ENCODE data around the gene TLX3. TPM values are rescaled to one million over a fixed set of nuclear protein-coding genes. Genes with fewer than 3 reads are reported as not detected.
"Not testable (repeated sequence)": the region's sequence is repeated elsewhere in the genome, so short reads cannot be mapped to it uniquely, and the experiment has no call there.

Gene TLX3
- total RNA-seq, 1 experiment from 2014 or later: not detected

DNA sequence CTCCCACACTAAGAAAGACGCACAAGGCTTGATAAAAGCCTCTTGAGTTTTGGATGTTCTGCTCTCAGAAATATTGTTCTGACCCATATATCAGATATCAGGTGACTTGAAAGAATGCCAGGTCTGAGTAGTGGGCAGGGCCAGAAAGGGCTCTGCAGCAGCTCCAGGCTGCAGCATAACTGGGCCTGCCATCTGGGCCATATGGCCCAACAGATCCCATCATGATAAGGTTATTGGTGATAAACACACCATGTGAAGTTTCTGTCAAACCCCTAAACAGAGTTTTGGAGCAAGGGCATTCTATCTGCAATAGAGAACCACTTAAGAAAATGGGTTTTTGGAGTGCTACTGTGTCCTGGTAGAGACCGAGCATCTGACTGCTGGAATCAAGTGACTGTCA is 48.8 kb downstream of the TLX3 start (continued):
- TF ChIP-seq, protein P1, sequence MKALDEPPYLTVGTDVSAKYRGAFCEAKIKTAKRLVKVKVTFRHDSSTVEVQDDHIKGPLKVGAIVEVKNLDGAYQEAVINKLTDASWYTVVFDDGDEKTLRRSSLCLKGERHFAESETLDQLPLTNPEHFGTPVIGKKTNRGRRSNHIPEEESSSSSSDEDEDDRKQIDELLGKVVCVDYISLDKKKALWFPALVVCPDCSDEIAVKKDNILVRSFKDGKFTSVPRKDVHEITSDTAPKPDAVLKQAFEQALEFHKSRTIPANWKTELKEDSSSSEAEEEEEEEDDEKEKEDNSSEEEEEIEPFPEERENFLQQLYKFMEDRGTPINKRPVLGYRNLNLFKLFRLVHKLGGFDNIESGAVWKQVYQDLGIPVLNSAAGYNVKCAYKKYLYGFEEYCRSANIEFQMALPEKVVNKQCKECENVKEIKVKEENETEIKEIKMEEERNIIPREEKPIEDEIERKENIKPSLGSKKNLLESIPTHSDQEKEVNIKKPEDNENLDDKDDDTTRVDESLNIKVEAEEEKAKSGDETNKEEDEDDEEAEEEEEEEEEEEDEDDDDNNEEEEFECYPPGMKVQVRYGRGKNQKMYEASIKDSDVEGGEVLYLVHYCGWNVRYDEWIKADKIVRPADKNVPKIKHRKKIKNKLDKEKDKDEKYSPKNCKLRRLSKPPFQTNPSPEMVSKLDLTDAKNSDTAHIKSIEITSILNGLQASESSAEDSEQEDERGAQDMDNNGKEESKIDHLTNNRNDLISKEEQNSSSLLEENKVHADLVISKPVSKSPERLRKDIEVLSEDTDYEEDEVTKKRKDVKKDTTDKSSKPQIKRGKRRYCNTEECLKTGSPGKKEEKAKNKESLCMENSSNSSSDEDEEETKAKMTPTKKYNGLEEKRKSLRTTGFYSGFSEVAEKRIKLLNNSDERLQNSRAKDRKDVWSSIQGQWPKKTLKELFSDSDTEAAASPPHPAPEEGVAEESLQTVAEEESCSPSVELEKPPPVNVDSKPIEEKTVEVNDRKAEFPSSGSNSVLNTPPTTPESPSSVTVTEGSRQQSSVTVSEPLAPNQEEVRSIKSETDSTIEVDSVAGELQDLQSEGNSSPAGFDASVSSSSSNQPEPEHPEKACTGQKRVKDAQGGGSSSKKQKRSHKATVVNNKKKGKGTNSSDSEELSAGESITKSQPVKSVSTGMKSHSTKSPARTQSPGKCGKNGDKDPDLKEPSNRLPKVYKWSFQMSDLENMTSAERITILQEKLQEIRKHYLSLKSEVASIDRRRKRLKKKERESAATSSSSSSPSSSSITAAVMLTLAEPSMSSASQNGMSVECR (CRISPR knock-in tag; IDR thresholded peaks at IDR 0.05; ENCODE audit: borderline replicate concordance): no peak
- TF ChIP-seq ELF4 (CRISPR knock-in tag; IDR thresholded peaks at IDR 0.05; ENCODE audit: low read depth) (no peak), ZNF121 (CRISPR knock-in tag; IDR thresholded peaks at IDR 0.05) (no peak), NR1H2 (CRISPR knock-in tag; IDR thresholded peaks at IDR 0.05) (no peak), SMAD4 (CRISPR knock-in tag; IDR thresholded peaks at IDR 0.05) (no peak)

DNA sequence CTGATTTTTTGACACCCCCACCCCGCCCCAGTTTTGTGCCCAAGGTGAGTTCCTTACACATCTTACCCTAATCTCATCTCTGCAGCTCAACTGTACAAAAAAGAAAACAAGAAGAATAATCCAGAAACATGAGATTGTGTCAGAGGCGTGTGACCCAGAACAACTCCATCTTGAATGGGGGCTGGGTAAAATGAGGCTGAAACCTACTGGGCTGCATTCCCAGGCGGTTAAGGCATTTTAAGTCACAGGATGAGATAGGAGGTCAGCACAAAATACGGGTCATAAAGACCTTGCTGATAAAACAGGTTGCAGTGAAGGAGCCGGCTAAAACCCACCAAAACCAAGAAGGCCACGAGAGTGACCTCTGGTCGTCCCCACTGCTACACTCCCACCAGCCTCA is 52.1 kb downstream of the TLX3 start:
- H3K36me3 Mint-ChIP-seq; ATAC-seq; H3K4me3 Mint-ChIP-seq; H3K9me3 Mint-ChIP-seq; POLR2A ChIA-PET; H3K27me3 Mint-ChIP-seq (ENCODE audit: low read depth); H3K4me1 Mint-ChIP-seq; CTCF ChIA-PET; DNase-seq (ENCODE audit: low spot score): not testable (repeated sequence)
- H3K27ac Mint-ChIP-seq: 0 out of 2 replicates have a peak overlapping the region, but pooled peaks have one; percentile 4

Other genes with a start within 250 kb of the TLX3 start
- 3,469 to 3,530 TPM (median 3,528 TPM) in 3 replicates for gene NPM1, start 78.6 kb downstream of the TLX3 start, total RNA-seq (2021)
- 0.72 to 1.4 TPM (median 0.87 TPM) in 3 replicates for gene FGF18, start 110.4 kb downstream of the TLX3 start, total RNA-seq (2021)

Data from WTC11 (cell line).